SJCRH30 (cell line): ENCODE measurements around the gene FAM8A1. TPM values are rescaled to one million over a fixed set of nuclear protein-coding genes. Genes with fewer than 3 reads are reported as not detected.

ENCODE experiments used
- DNase-seq, 2 experiments: peaks; one replicate each; pipeline ENCODE4 v3.0.0-alpha.2; 2015 to 2020
- H3K27ac ChIP-seq: fragments of 250-450 bp; sonication (Bioruptor Pico); 2 replicates; pipeline ENCODE4 v1.5.1; 2020; ENCODE audit warnings: mild to moderate bottlenecking, moderate library complexity
- H3K27me3 ChIP-seq: fragments of 250-450 bp; sonication (Bioruptor Pico); 2 replicates; pipeline ENCODE4 v1.5.1; 2020; ENCODE audit warnings: mild to moderate bottlenecking, moderate library complexity
- H3K36me3 ChIP-seq: fragments of 250-450 bp; sonication (Bioruptor Pico); 2 replicates; pipeline ENCODE4 v1.5.1; 2020; ENCODE audit warnings: mild to moderate bottlenecking, moderate library complexity
- H3K4me1 ChIP-seq: fragments of 250-450 bp; sonication (Bioruptor Pico); 2 replicates; pipeline ENCODE4 v1.5.1; 2020; ENCODE audit warnings: mild to moderate bottlenecking, moderate library complexity
- H3K4me3 ChIP-seq: fragments of 250-450 bp; sonication (Bioruptor Pico); 2 replicates; pipeline ENCODE4 v1.5.1; 2020; ENCODE audit warnings: mild to moderate bottlenecking, moderate library complexity
- H3K9me3 ChIP-seq: fragments of 250-450 bp; sonication (Bioruptor Pico); replicated peaks from 2 replicates; pipeline ENCODE4 v1.5.1; 2020; ENCODE audit warnings: mild to moderate bottlenecking, moderate library complexity
- total RNA-seq: library from RNA; depleted of rRNA; stranded (reverse); fragments of >200 nt; shearing (Covaris generic); gene quantifications from 2 replicates; pipeline ENCODE4 v1.2.3, GENCODE V29; 2014

Gene FAM8A1
- total RNA-seq, 1 experiment from 2014 or later, result 8.7 TPM

- H3K4me3 ChIP-seq, result no peak overlapping the region
- peaks cover 2% of the 10 kb centered on the region; the same call in 1 of the 2 replicates for H3K4me1 ChIP-seq
- DNase-seq, result no peak
- no peak overlapping the region for H3K27ac ChIP-seq
- H3K36me3 ChIP-seq, result no peaks in the 10 kb centered on the region
- H3K9me3 ChIP-seq, result no peaks in the 10 kb centered on the region
- H3K27me3 ChIP-seq, result no peaks in the 10 kb centered on the region
Observed at GRCh38 chr6:17588011-17588410, 12.1 kb upstream of the FAM8A1 start.

GRCh38 chr6:17589406-17590096, 10.6 kb upstream of the FAM8A1 start:
- no peak overlapping the region for H3K27ac ChIP-seq
- no peaks in the 10 kb centered on the region for H3K36me3 ChIP-seq
- DNase-seq, result peak in 1 of 2 experiments; percentile 26
- no peaks in the 10 kb centered on the region for H3K9me3 ChIP-seq
- H3K4me1 ChIP-seq, result no peaks in the 10 kb centered on the region
- H3K27me3 ChIP-seq, result no peaks in the 10 kb centered on the region
- no peak overlapping the region for H3K4me3 ChIP-seq

GRCh38 chr6:17591287-17591686, 8.8 kb upstream of the FAM8A1 start:
- H3K9me3 ChIP-seq, result no peaks in the 10 kb centered on the region
- DNase-seq, result no peak
- no peaks in the 10 kb centered on the region for H3K27me3 ChIP-seq
- H3K27ac ChIP-seq, result no peak overlapping the region
- no peaks in the 10 kb centered on the region for H3K4me1 ChIP-seq
- H3K36me3 ChIP-seq, result no peaks in the 10 kb centered on the region
- H3K4me3 ChIP-seq, result no peak overlapping the region

- no peaks in the 10 kb centered on the region for H3K9me3 ChIP-seq
- H3K36me3 ChIP-seq, result no peaks in the 10 kb centered on the region
- no peaks in the 10 kb centered on the region for H3K4me1 ChIP-seq
- no peaks in the 10 kb centered on the region for H3K27me3 ChIP-seq
- H3K27ac ChIP-seq, result no peak overlapping the region
- H3K4me3 ChIP-seq, result no peak overlapping the region
- no peak for DNase-seq
Observed at GRCh38 chr6:17593246-17593645, 6.9 kb upstream of the FAM8A1 start.

GRCh38 chr6:17596085-17596484, 4.0 kb upstream of the FAM8A1 start:
- H3K27me3 ChIP-seq, result no peaks in the 10 kb centered on the region
- no peaks in the 10 kb centered on the region for H3K36me3 ChIP-seq
- no peak overlapping the region for H3K4me3 ChIP-seq
- DNase-seq, result no peak
- no peaks in the 10 kb centered on the region for H3K4me1 ChIP-seq
- no peak overlapping the region for H3K27ac ChIP-seq
- no peaks in the 10 kb centered on the region for H3K9me3 ChIP-seq

GRCh38 chr6:17600527-17601385, 654 bp downstream of the FAM8A1 start:
- Histone ChIP-seq H3K4me1 (no peaks in the 10 kb centered on the region), H3K4me3 (peak overlapping the region; percentile 92), H3K9me3 (no peaks in the 10 kb centered on the region), H3K36me3 (no peaks in the 10 kb centered on the region), H3K27me3 (no peaks in the 10 kb centered on the region), H3K27ac (peak overlapping the region; percentile 52)
- DNase-seq, result peak; percentile 34 to 53

GRCh38 chr6:17601386-17601703, 1.2 kb downstream of the FAM8A1 start:
- Histone ChIP-seq H3K9me3 (no peaks in the 10 kb centered on the region), H3K4me1 (no peaks in the 10 kb centered on the region), H3K27me3 (no peaks in the 10 kb centered on the region), H3K36me3 (no peaks in the 10 kb centered on the region), H3K4me3 (peak overlapping the region; percentile 92), H3K27ac (peak overlapping the region; percentile 52)
- no peak for DNase-seq

GRCh38 chr6:17602888-17603287, 2.8 kb downstream of the FAM8A1 start:
- Histone ChIP-seq H3K4me3 (no peak overlapping the region), H3K36me3 (no peaks in the 10 kb centered on the region), H3K27ac (no peak overlapping the region), H3K27me3 (no peaks in the 10 kb centered on the region), H3K4me1 (no peaks in the 10 kb centered on the region), H3K9me3 (no peaks in the 10 kb centered on the region)
- DNase-seq, result no peak

- DNase-seq, result no peak
- H3K36me3 ChIP-seq, result 0 out of 2 replicates have a peak, but pooled peaks cover 4% of the 10 kb centered on the region
Observed at GRCh38 chr6:17606606-17607005, 6.5 kb downstream of the FAM8A1 start.

GRCh38 chr6:17610835-17611234, 10.7 kb downstream of the FAM8A1 start:
- Histone ChIP-seq H3K27me3 (no peaks in the 10 kb centered on the region), H3K9me3 (no peaks in the 10 kb centered on the region), H3K4me3 (no peak overlapping the region), H3K36me3 (peaks cover 12% of the 10 kb centered on the region; the same call in 1 of the 2 replicates), H3K4me1 (no peaks in the 10 kb centered on the region), H3K27ac (no peak overlapping the region)
- no peak for DNase-seq

More at GRCh38 chr6:17606606-17607005, 6.5 kb downstream of the FAM8A1 start:
- Histone ChIP-seq H3K27ac (no peak overlapping the region), H3K27me3 (no peaks in the 10 kb centered on the region), H3K4me3 (no peak overlapping the region), H3K4me1 (no peaks in the 10 kb centered on the region), H3K9me3 (no peaks in the 10 kb centered on the region)

GRCh38 chr6:17612048-17612447, 11.9 kb downstream of the FAM8A1 start:
- H3K9me3 ChIP-seq, result no peaks in the 10 kb centered on the region
- no peak overlapping the region for H3K27ac ChIP-seq
- DNase-seq, result no peak
- H3K4me3 ChIP-seq, result no peak overlapping the region
- no peaks in the 10 kb centered on the region for H3K4me1 ChIP-seq
- peaks cover 17% of the 10 kb centered on the region; the same call in 1 of the 2 replicates for H3K36me3 ChIP-seq
- H3K27me3 ChIP-seq, result no peaks in the 10 kb centered on the region

GRCh38 chr6:17615794-17616193, 15.7 kb downstream of the FAM8A1 start:
- no peak for DNase-seq
- no peaks in the 10 kb centered on the region for H3K4me1 ChIP-seq
- no peak overlapping the region for H3K27ac ChIP-seq
- H3K36me3 ChIP-seq, result peaks cover 19% of the 10 kb centered on the region; the same call in 1 of the 2 replicates
- H3K4me3 ChIP-seq, result no peak overlapping the region
- no peaks in the 10 kb centered on the region for H3K9me3 ChIP-seq
- no peaks in the 10 kb centered on the region for H3K27me3 ChIP-seq

GRCh38 chr6:17621003-17621402, 20.9 kb downstream of the FAM8A1 start:
- no peaks in the 10 kb centered on the region for H3K9me3 ChIP-seq
- DNase-seq, result no peak
- peaks cover 29% of the 10 kb centered on the region for H3K36me3 ChIP-seq
- H3K4me1 ChIP-seq, result no peaks in the 10 kb centered on the region
- no peaks in the 10 kb centered on the region for H3K27me3 ChIP-seq
- H3K4me3 ChIP-seq, result no peak overlapping the region
- H3K27ac ChIP-seq, result no peak overlapping the region

- Histone ChIP-seq H3K27ac (no peak overlapping the region), H3K4me1 (no peaks in the 10 kb centered on the region), H3K9me3 (no peaks in the 10 kb centered on the region), H3K4me3 (no peak overlapping the region), H3K27me3 (no peaks in the 10 kb centered on the region), H3K36me3 (peaks cover 34% of the 10 kb centered on the region)
- no peak for DNase-seq
Observed at GRCh38 chr6:17622144-17622543, 22.0 kb downstream of the FAM8A1 start.

- H3K4me3 ChIP-seq, result no peak overlapping the region
- no peaks in the 10 kb centered on the region for H3K4me1 ChIP-seq
- no peaks in the 10 kb centered on the region for H3K27me3 ChIP-seq
- no peaks in the 10 kb centered on the region for H3K9me3 ChIP-seq
- H3K36me3 ChIP-seq, result peaks cover 52% of the 10 kb centered on the region
- DNase-seq, result no peak
- H3K27ac ChIP-seq, result no peak overlapping the region
Observed at GRCh38 chr6:17624396-17624795, 24.3 kb downstream of the FAM8A1 start.
